OCI-LY3 (cell line): ENCODE measurements around the gene PRICKLE1.

Experiments
- CTCF ChIP-seq: fragments of 200-600, 300-600 bp; sonication (generic); IDR thresholded peaks from 2 replicates; pipeline ENCODE4 v1.5.1; 2014; ENCODE audit warnings: antibody characterized with exemption, low read length, low read depth
- EZH2phosphoT487 ChIP-seq: fragments of 200-600 bp; shearing (Covaris generic); IDR thresholded peaks from 2 replicates; pipeline ENCODE4 v1.6.1; 2018; ENCODE audit warnings: antibody characterized with exemption, mixed run types, low read depth

DNA sequence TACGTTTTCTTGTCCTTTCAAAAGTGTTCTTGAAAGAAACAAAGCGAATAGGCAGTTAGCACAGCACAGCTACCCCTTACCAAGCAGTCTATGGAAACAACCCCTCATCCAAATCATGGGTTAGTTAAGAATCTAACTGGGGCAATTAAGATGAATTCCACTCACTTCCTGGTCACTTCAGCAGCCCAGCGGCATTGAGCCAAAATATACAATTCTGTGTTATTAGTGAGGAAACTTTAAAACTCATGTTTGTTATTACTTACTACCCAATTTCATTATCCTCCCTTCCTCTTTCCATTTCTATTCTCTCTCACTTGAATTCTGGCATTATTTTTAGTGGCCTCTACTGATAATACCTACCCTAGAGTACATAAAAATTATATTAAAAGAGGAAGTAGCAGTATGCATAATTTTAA lies 142.2 kb downstream of the PRICKLE1 start:
- TF ChIP-seq CTCF (no peak), EZH2phosphoT487 (no peak)
